AG09319 (cell line): Measurements from ENCODE around the gene VWDE.

Experiments used
- DNase-seq: peaks from one replicate; pipeline ENCODE4 v3.0.0-alpha.2; 2010; ENCODE audit warnings: low read depth; ENCODE audit errors: extremely low read depth
- CTCF ChIP-seq: IDR thresholded peaks from 2 replicates; pipeline ENCODE4 v1.5.1; 2011; ENCODE audit warnings: low read depth, mild to moderate bottlenecking, inconsistent platforms, low read length, moderate library complexity

VWDE gene

GRCh38 chr7:12328888-12329770 is 74.5 kb downstream of the VWDE start:
- no peak for TF ChIP-seq CTCF
- no peak for DNase-seq

- no peak for TF ChIP-seq CTCF
- no peak for DNase-seq
Measured at GRCh38 chr7:12327922-12328321, 75.7 kb downstream of the VWDE start.

DNA sequence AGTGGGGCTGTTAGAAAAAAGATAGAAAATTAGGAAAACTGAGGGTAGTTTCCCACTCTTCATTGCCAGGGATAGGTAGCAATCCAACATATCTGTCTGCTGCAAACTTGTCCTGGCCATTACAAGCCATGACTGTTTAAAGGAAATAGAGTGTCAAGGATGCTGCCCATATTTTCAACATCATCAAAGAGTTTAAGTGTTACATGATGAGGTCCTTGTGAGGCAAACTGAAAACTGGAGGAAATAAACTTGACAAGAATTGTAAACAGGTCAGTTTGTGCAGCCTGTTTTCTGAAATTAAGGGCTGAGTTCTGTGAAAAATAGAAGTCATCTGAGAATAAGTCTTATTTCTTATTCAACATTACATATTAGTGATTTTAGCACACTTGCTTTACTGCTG is 78.0 kb downstream of the VWDE start:
- no peak for TF ChIP-seq CTCF
- no peak for DNase-seq

DNA sequence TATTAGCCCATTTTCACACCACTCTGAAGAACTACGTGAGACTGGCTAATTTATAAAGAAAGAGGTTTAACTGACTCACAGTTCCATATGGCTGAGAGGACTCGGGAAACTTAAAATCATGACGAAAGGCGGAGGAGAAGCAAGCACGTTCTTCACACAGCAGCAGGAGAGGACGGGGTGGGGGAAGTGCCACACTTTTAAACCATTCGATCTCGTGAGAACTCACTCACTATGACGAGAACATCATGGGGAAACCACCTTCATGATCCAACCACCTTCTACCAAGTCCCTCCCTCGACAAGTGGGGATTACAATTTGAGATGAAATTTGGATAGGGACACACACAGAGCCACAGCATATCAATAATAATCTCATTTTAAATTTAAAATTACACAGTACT is 80.2 kb downstream of the VWDE start:
- no peak for TF ChIP-seq CTCF

GRCh38 chr7:12322903-12323300 is 80.8 kb downstream of the VWDE start:
- no peak for TF ChIP-seq CTCF
- DNase-seq = no peak

More for the DNA sequence above, 80.2 kb downstream of the VWDE start:
- DNase-seq = no peak

- DNase-seq = no peak
- peak; percentile 56 for TF ChIP-seq CTCF
Measured at GRCh38 chr7:12322284-12322902, 81.3 kb downstream of the VWDE start.

- TF ChIP-seq CTCF = no peak
- DNase-seq = no peak
Measured at GRCh38 chr7:12320987-12321647, 82.5 kb downstream of the VWDE start.
